ENCODE data around the gene GPATCH3.

GPATCH3 gene

DNA sequence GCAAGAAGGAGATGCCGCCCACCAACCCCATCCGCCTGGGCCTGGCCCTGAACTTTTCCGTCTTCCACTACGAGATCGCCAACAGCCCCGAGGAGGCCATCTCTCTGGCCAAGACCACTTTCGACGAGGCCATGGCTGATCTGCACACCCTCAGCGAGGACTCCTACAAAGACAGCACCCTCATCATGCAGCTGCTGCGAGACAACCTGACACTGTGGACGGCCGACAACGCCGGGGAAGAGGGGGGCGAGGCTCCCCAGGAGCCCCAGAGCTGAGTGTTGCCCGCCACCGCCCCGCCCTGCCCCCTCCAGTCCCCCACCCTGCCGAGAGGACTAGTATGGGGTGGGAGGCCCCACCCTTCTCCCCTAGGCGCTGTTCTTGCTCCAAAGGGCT, 36.6 kb downstream of the GPATCH3 start:
- FAIRE-seq (no peak), DNase-seq (ENCODE audit: insufficient read length, low spot score) (no peak)
- TF ChIP-seq, protein P1, sequence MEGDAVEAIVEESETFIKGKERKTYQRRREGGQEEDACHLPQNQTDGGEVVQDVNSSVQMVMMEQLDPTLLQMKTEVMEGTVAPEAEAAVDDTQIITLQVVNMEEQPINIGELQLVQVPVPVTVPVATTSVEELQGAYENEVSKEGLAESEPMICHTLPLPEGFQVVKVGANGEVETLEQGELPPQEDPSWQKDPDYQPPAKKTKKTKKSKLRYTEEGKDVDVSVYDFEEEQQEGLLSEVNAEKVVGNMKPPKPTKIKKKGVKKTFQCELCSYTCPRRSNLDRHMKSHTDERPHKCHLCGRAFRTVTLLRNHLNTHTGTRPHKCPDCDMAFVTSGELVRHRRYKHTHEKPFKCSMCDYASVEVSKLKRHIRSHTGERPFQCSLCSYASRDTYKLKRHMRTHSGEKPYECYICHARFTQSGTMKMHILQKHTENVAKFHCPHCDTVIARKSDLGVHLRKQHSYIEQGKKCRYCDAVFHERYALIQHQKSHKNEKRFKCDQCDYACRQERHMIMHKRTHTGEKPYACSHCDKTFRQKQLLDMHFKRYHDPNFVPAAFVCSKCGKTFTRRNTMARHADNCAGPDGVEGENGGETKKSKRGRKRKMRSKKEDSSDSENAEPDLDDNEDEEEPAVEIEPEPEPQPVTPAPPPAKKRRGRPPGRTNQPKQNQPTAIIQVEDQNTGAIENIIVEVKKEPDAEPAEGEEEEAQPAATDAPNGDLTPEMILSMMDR (IDR thresholded peaks at IDR 0.05; ENCODE audit: insufficient read depth, missing control alignments): no peak

DNA sequence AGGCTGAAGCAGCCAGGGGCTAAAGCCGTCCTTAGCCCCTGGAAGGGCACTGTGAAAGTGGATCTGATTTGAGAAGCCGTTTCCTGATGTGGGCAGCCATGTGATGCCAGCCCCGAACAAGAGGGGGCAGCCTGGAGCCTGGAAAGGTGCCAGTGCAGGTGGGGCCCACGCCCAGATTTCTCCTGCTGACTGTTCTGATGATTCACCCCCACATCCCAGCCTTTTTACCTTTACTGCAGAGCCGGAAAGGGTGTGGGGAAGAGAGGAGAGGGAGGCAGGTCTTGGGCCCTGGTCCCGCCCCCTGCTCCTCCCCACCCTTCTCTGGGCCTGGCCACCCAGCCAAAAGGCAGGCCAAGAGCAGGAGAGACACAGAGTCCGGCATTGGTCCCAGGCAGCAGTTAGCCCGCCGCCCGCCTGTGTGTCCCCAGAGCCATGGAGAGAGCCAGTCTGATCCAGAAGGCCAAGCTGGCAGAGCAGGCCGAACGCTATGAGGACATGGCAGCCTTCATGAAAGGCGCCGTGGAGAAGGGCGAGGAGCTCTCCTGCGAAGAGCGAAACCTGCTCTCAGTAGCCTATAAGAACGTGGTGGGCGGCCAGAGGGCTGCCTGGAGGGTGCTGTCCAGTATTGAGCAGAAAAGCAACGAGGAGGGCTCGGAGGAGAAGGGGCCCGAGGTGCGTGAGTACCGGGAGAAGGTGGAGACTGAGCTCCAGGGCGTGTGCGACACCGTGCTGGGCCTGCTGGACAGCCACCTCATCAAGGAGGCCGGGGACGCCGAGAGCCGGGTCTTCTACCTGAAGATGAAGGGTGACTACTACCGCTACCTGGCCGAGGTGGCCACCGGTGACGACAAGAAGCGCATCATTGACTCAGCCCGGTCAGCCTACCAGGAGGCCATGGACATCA, 37.2 kb downstream of the GPATCH3 start, which contains the start of gene SFN:
TSS of gene SFN (plus strand) at position 369 of the 904 bp plus-strand sequence. CDS start at position 433, 64 bp downstream.
- FAIRE-seq (no peak), DNase-seq (ENCODE audit: insufficient read length, low spot score) (no peak)
- TF ChIP-seq, protein P1 (IDR thresholded peaks at IDR 0.05; ENCODE audit: insufficient read depth, missing control alignments): peak; percentile 5

DNA sequence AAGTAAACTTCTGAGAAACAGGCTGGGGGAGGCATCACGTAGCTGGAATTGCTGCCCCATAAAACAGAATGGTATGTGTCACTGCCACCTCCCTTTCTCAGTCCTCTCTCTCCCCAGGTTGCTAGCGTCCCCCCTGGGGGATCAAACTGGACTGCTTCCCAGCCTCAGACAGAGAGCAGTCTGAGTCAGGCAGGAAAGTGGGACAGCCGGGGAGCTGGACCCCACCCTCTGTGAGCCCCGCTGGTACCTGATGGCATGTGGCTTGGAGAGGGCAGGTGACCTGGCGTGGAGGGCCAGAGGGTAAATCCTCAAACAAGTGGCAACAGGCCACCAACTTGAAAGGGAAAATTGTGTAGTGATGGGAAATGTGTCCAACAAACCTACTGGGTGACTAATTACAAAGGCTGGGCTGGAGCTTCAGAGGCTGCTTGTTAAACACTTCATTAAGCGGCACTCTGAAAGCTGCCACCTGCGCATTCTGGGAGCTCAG, 38.3 kb downstream of the GPATCH3 start:
- TF ChIP-seq, protein P1 (IDR thresholded peaks at IDR 0.05; ENCODE audit: insufficient read depth, missing control alignments): no peak
- DNase-seq (ENCODE audit: insufficient read length, low spot score): no peak
- no peak for FAIRE-seq

DNA sequence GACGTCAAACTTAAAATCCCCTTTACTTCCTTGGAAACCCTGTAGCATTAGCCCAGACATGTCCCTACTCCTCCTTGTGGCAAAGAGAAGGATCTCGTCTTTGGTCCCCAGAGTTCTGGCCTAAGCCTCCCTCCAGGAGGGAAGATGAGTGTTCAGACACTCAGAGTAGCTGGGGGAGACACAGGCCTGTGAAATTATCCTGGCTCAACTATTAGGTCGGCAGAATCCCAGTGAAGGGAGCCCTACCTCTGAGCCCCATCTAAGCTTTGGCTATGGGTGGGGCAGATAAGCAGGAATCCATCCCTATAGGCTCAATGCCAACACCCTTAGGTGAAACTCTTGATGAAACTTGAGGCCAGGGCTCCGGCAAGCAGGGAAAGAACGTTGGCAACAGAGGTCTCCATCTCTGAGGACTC, 39.0 kb downstream of the GPATCH3 start:
- DNase-seq (ENCODE audit: insufficient read length, low spot score) (no peak), FAIRE-seq (no peak)
- TF ChIP-seq, protein P1 (IDR thresholded peaks at IDR 0.05; ENCODE audit: insufficient read depth, missing control alignments): no peak

DNA sequence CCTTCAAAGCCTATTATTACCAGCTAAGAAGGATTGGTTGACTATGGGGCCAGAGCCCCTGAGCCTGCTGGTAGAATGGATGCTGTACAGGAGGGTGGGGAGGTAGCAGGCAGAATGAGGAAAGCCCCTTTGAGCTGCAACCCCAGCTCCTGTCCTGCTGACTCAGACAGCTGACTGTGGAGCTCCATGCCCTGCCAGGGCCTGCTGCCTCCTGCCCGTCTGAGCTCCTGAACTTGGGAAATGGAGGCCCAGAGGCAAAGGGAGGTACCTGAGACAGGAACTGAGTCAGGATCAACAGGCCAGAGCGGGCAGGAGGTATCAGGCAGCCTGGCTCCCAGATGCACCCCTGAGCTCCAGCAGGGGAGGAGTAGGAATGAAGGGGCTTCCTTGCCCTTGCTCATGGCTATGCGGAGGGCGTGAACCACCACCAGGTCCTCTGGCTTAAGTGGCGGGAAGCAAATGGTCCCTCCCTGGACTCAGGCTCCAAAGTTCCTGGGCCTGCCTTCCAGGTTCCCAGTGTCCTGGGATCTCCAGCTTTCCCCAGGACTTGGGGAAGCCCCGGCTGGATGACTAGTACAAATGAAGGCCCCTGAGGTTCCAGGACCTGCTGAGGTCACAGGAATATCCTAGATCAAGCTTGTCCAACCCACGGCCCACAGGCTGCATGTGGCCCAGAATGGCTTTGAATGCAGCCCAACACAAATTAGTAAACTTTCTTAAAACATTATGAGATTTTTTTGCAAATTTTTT, 41.2 kb downstream of the GPATCH3 start:
- FAIRE-seq: no peak
- DNase-seq (ENCODE audit: insufficient read length, low spot score): no peak
- TF ChIP-seq, protein P1 (IDR thresholded peaks at IDR 0.05; ENCODE audit: insufficient read depth, missing control alignments): no peak

DNA sequence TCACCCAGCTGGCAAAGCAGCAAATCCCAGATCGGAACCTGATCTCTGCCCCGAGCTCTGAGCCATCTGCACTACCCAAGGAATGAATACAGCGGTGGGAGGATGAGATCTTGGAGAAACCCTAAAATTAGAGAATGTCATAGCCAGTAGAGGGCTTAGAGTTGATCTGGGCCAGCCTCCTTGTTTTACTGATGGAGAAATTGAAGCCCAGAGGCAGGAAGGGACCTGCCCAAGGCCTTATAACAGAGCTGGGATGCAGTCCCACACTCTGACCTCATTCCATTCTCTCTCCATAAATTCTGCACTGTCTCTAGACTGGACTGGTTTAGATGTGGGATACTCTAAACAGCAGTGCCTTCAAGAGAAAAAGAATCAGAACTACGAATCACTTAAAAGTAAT, 42.1 kb downstream of the GPATCH3 start:
- no peak for DNase-seq (ENCODE audit: insufficient read length, low spot score)
- TF ChIP-seq, protein P1 (IDR thresholded peaks at IDR 0.05; ENCODE audit: insufficient read depth, missing control alignments): no peak
- no peak for FAIRE-seq
